HG02884 (cell line): Measurements from ENCODE around the gene SCGB3A1.

Experiments used
- ATAC-seq: cut with Tn5 transposase; IDR thresholded peaks from one replicate; pipeline ENCODE4 v1.9.1; 2021; ENCODE audit warnings: mild to moderate bottlenecking, moderate library complexity; ENCODE audit not compliant: unreplicated experiment

SCGB3A1 gene

DNA sequence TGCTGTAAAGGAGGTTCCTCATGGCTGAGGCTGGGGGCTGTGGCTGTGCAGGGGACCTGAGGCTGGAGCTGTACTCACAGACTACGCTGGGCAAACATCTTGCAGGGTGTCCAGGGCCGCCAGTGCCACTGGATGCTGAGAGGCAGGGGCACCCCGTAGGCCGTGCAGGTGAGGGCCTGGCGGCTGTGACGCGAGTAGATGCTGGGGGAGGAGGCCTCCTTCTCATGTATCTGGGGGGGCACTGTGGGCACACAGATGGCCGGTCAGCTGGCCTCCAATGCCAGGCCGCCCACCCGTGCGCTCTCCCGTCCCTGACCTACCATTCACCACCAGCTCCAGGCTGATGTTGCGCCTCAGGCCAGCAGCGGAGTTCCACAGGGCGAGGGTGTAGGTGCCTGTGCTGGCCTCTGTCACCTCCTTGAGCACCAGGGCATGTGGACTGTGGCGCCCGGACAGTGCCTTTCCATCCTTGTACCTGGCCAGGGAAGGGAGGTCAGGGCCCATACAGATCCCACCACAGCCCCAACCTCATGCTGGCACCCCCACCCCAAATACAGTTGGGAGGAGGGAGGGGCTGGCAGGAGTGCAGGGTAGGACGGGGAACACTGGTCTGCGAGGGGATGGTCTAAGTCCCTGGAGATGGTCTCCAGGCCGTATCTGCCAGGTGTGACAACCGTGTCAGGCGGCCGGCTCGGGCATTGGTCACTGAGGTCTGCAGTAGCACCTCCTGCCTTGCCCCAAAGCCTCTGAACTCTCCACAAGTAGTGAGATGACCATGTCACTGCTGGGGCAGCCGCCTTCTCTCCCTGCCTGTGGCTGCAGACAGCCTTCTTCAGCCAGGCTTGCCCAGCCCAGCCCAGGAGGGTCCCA is 34.7 kb upstream of the SCGB3A1 start:
- ATAC-seq = no peak

DNA sequence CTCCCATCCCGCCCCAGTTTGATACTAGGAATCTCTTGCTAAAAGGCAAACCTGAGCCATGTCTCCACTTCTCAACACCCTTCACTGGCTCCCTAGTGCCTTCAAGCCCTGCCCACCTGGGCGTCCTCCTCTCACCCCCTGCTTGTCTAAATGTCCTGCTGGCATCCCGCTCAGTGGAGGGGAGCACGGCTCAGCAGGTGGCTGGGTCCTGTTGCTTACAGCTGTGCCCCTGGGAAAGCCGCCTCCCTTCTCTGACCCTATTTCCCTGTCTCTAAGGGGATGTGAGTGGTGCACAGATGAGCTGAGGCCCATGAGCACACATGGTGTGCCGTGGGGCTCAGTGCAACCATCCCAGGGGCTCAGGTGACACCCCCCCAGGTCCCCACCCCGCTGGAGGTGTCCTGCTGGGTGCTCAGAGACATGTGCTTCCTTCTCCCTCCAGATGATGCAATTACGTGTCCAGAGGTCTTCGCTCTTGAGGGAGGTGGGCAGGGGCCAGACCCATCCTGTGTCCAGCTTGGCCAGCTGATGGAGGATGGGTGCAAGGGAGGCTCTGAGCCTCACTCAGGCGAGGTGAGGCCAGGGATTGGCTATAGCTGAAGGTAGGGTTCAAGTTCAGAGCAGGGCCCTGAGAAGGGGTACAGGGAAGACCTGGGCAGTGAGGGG is 34.0 kb upstream of the SCGB3A1 start:
- ATAC-seq = no peak

DNA sequence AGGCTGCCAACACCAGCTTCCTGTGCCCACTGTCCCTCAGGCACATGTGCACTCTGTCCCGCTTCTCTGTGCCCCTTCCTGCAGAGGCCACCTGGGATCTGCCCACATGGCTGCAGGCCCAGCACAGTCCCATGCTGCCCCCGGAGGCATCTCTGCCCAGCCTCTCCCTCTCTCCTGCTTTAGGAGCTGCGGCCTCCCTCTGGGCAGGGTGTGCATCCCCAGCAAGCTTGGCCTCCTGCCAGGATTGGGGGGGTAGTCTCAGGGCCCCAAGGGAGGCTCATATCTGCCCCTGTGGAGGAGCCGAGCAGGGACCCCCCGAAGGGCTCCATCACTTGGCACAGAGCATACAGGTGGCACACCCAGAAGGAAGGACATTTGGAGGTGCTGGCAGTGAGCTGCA is 33.3 kb upstream of the SCGB3A1 start:
- no peak for ATAC-seq

DNA sequence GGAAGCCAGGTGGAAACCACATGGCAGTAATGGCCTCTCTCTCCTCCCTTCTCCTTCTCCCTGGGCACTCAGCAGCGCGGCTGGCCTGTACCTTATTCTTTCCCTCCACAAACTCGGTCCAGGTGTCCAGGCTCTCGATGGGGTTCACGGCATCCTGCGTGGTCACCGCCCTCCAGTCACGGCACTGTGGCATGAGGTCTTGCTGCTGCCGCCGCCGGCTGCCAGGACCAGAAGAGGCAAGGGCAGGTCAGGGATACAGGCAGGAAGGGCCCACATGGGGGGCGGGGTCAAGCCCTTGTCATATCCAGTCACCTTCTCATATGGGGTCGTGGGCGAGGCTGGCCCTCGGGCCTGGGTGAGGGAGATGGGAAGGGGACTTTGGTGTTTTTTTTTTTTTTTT is 32.5 kb upstream of the SCGB3A1 start:
- no peak for ATAC-seq

DNA sequence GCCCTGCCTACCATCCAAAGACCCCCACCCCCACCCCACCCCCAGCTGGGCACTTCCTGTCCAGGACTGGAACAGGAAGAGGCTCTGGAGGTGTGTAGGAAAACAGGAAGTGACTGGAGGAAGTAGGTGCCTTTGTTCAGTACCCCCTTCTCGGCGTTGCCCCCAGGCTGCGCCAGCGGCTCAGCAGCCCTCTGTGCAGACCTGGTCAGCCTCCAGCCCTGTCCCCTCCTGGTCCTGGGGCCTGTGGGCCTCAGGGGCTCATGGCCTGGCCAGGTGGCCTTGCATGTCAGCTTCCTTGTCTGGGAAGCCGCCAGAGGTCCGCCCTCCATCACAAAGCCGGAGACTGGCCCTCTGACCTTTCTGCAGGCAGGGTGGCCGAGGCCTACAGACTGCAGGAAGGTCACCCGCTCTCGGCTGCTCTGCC is 32.1 kb upstream of the SCGB3A1 start:
- ATAC-seq = no peak

DNA sequence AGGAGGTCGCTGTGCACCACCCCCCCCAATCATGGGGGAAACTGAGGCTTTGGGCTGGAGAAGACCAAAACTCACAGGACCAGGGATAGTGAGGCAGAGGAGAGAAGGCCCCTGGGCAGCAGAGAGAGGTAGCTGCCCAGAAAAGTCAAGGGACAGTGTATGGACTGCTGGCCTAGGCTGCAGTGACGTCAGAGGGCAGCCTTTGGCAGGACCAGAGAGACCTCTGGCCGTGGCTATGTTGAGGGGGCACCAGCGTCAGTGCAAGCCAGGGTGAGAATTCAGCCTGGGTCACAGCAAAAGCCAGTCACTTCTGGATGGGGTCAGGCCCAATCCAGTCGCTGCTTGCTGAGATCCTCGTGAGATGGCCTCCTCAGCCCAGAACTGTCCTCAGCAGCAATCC is 31.6 kb upstream of the SCGB3A1 start:
- ATAC-seq = no peak

DNA sequence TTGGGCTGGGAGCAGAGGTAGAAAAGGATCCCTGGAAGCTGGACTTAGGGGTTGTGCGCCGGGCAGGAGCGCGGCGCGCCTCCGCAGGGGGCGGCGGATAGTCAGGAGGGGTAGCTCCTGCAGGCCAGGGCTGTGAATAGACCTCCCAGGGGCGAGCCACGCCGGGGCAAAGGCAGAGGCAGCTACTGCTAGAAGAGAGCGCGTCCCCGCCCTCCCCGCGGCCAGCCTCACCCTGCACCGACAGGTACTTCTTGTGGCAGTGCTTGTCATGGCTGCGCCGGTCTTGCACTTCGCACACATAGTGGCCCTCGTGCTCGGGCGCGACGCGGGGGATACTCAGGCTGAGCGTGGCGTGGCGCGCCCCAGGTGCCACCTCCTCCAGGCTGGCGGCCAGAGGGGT is 30.0 kb upstream of the SCGB3A1 start:
- no peak for ATAC-seq

DNA sequence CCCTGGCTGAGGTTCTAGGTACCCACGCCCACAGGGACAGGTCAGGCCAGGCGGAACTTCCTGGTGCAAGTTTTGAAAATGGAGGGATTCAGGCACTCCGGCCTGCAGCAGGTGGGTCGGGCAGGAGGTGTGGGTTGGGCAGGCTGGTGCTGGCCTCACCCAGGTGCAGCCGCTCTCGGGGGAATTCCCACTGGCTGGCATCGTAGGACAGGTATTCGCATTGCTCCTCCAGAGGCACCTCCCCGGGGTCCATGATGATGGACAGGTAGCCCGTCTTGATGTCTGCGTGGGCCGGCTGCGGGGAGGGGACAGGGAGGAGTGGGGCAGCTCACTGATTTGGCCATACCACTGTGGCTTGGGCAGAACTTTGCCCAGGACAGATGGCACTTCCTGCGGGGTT is 28.7 kb upstream of the SCGB3A1 start:
- no peak for ATAC-seq

DNA sequence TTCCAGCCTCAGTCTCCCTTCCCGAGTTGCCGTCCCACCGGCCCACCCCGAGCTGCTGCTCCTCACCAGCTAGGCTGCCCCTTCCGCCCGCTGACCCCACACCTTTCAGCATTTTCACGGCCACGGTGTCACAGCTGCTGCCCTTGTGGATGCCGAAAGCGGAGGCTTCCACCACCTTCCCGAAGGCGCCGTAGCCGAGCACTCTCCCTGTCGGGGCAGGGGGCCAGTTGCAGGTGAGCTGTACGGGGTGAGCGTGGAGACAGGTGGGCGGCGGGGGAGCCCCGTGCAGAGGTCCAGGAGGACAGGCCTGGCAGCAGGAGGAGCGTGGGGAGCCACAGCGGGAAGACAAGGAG is 28.2 kb upstream of the SCGB3A1 start:
- ATAC-seq = no peak

DNA sequence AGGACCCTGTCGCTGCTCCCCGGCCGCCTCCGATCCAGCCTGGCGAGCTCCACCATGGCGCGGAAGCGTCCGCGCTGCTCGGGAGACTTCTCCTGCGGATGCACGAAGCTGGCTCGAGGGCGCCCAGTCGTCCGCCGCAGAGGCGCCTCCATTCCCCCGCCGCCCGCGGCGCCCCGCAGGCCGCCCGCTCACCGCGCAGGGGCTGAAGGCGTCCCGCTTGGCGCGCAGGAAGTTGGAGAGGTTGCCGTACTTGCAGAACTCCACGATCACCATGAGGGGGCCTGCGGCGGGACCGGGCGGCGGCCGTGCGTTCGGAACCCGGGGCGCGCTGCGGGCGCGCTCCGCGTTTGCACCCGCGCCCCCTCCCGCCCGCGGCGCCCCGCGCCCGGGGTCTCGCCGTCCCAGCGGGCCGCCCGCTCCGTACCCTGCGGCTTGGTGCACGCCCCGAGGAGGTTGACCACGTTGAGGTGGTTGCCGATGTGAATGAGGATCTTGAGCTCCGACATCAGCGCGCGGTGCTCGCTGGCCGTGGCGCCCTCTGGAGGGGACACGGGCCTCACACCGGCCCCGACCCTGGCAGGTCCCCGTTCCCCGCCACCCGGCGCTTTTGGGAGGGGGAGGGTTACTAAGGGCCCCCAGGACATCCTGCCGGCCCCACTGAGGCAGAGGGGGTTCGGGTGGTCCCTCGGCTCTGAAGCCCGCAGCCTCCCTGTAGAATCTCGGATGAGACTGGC is 27.7 kb upstream of the SCGB3A1 start:
- ATAC-seq = no peak

DNA sequence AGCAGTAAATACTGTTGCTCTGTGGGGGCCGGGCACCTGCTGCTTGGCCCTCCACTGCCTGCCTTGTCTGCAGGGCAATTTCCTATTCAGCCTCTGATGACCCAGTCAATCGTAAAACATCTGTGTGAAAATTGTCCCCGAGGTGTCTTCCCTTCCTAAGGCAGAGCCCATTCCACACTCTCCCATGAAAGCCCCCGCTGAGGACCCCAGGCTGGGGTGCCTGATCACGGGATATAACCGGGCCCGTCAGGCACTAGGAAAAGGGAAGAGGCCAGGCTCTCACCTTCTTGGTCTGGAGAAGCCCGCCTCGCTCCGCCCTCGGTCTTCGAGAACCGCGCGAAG is 27.2 kb upstream of the SCGB3A1 start:
- ATAC-seq = no peak

DNA sequence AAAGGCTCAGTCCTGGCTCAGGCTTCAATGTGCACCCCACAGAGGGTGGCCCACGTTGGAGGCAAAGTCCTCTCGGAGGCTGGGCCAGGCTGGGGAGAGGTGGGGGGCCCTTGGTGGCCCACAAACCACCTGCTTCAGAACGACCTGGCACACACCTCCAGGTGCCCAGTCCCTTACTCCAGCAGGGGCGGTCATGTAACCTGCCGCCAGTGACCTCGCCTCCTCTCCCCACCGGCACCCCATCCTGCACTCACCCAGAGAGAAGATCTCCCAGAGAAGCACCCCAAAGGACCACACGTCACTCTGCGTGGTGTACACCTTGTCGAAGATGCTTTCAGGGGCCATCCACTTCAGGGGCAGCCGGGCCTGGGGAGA is 22.5 kb upstream of the SCGB3A1 start:
- ATAC-seq = no peak

DNA sequence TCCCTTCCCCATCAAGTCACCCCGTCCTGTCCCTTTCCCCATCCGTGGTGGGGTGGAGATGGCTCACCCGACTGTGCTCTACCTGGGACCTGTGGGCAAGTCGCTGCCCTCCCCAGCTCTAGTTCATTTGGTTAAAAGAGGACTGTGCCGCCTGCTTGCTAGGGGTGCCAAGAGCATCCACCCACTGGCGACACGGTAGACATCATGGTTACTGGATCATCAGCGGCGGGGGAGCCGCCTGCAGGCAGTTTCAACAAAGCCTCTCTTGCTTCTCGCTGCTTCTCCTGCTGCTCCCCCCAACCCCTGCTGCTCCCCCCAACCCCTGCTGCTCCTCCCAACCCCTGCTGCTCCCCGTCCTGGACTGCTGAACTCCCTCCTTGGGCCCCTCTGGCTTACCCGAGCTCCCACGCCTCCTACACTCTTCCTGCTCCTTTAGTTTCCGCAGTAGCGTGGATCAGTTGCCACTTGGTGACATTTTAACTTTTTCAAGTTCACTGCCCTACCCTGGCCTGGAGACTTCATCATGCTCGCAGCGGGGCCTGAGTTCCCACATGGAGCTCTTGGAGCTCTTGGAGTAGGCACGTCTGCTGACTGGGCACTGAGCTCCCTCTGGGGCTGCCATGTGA is 22.0 kb upstream of the SCGB3A1 start:
- no peak for ATAC-seq

DNA sequence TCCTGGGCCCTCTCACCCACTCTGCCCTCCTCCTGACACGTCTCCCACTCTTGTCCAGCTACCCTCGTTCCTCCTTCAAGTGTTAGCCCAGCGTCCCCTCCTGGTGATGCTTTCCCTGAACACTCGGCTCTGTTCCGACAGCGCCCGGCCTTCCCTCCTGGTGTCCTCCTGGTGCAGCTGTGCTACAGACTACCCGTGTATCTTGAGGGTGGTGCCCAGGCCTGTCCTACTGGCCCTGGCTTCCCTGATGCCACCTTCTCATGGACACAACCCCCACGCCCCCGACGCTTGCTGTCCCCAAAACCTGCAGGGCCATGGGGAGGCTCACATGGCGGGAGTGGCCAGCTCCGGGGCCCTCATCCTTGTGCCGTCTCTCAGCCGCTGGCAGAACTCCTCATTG is 21.4 kb upstream of the SCGB3A1 start:
- no peak for ATAC-seq

DNA sequence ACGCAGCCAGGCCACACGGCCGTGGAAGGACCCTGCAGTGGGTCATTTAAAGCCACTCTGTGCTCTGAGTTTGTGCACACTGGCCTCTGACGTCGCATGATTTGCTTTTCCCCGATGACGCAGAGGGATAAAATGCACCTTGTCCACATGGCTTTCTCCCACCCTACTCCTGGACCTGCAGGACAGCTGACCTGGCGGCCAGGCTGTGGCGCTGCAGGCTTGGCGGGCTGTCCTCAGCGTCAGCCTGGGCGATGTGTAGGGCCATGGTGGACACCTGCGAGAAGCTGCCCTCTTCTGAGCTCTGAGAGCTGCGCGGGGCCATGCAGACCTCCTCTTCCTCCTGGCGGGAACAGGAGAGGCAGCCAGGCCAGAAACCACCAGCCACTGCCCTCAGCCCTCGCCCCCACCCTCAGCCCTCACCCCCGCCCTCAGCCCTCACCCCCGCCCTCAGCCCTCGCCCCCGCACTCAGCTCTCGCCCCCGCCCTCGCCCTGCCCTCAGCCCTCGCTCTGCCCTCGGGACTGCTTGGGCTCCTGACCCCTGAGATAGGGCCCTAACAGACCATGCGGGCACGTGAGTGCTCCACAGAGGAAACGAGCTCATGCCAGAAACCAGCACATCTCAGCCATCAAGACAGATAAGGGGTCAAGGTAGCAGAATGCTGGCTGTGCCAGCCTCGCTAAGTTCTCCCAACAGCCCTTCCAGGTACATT is 20.0 kb upstream of the SCGB3A1 start:
- no peak for ATAC-seq

DNA sequence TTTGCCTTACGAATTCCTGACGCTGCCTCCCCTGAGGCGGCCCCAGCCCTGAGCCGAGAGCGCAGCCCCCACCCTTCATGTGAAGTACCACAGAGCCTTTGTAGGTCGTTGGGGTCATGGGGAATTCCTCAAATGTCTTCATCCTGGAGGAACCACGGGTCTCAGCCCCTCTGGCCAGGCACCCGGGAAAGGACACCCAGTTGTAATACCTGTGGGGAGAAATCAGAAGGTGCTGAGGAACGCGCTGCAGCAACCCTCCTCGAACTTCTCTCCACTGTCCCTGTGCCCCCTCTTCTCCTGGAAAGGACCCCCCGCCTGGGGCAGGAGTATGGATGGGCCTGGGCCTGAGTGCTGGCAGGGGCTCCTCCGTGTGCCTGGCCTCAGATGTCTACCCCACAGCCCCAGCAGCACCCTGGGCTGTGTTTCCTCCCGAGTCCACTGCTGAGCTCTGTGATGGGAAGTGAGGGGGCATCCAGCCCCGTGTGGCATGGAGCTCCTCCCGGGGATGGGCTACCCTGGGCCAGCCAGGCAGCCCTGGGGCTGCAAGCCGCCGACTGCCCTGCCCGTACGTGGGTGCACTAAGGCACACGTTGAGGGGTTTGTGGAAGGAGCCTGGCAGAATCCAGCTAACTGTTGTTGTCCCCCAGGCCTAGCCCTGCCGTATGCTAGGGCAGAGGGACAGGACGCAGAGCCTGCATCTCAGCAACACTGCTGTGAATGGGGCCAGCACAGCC is 18.7 kb upstream of the SCGB3A1 start:
- no peak for ATAC-seq

DNA sequence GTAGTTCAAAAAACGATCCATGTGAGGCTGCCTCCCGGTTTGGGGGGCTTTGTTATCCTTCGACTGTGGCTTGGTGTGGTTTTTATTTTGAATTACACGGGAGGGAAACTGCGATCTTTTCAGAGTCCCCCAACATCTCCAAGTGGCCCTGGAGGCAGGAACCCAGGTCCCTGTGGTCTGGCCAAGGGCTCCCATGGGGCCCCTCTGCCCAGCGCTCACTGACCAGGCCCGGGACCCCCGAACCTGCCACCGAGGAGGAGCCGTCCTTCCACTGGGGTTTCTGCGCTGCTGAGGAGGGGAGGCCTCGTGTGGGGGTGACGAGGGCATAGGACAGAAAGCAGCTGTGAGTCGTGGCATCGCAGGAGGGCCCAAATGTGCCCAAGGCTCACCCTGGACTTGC is 18.1 kb upstream of the SCGB3A1 start:
- ATAC-seq = no peak

DNA sequence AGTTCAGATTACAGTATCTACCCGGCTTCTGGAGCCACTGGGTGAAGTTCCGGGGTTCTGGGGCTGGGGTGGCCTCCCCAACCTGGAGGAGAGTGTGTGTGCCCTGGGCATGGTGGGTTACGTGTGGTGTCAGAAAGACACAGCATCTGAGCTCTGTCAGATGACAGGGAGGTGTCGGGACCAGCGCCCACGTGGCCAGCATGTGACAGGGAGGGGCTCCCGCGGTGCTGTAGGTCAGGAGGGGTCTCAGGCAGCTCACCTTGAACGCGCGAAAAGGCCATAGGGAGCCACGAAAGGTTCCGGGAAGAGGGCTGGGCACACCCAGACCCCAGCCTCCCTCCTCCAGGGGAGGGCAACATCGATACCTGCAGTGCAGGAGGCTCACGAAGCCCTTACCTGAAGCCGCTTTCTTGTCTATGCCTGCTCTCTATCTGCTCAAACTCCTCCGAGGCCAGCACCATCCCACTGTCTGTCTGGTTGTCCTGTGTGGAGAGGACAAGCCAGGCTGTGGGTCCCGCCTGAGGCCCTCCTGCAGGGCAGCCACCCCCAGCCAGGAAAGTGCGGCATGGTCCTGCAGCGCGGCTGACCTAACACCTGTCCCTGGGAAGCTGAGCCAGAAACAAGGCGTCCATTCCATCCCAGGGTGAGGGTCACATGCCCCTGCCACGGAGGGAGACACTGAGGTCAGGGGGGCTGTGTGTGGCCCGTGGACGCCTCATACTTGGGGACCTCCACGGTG is 17.4 kb upstream of the SCGB3A1 start:
- no peak for ATAC-seq

DNA sequence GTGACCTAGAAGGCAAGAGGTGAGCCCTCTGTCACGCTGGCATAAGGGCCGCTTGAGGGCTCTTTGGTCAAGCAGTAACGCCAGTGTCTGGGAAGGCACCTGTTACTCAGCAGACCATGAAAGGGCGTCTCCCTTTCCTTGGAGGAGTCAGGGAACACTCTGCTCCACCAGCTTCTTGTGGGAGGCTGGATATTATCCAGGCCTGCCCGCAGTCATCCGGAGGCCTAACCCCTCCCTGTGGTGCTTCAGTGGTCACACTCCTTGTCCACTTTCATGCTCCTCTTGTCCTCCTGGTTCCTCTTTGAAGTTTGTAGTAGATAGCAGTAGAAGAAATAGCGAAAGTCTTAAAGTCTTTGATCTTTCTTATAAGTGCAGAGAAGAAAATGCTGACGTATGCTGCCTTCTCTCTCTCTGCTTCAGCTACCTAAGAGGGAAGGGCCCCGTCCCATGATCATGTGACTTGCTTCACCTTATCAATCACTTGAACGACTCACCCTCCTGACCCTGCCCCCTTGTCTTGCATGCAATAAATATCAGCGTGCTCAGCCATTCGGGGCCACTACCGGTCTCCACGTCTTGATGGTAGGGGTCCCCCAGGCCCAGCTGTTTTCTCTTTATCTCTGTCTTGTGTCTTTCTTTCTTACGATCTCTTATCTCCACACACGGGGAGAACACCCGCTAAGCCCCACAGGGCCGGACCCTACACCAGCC is 16.7 kb upstream of the SCGB3A1 start:
- no peak for ATAC-seq
